ENCODE measurements around the gene RELN. TPM values are rescaled to one million over a fixed set of nuclear protein-coding genes. Genes with fewer than 3 reads are reported as not detected.
A peak's percentile ranks its signal among the peaks of the same experiment; 100 is the strongest.

Gene RELN
- total RNA-seq, 1 experiment from 2014 or later, result 8.0 TPM

DNA sequence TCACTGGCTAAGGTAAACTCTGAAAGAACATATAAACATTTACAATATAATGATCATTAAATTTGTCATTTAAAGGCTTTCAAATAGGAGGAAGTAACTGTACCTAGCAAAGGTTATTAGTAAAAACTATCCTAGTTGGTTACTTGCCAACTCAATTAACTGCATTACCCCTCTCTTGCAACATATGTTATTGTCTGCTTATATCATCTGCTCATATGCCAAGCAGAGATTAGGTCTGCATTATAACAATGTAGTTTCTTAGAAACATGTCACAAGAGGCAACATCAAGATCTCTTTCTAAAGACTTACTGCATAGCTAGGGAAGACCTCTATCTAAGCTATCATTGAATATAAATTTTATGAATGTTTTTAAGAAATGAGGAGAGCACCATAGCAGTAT lies 132.5 kb downstream of the RELN start:
- no peaks in the 10 kb centered on the region; the same call in 1 of the 2 replicates for H3K9me2 ChIP-seq (replicated peaks; ENCODE audit: low read length)
- H4K20me1 ChIP-seq (ENCODE audit: low read length), result no peaks in the 10 kb centered on the region
- no peak overlapping the region for H3K4me2 ChIP-seq (ENCODE audit: low read length)
- ChIA-PET POLR2A (ENCODE audit: unreplicated experiment) (no interaction called here), CTCF (no interaction called here)
- no peaks in the 10 kb centered on the region for H3K79me2 ChIP-seq (ENCODE audit: low read length)
- peaks cover 4% of the 10 kb centered on the region; the same call in 1 of the 2 replicates for H3K4me1 ChIP-seq (ENCODE audit: insufficient read depth, low read length)
- H3K36me3 ChIP-seq (ENCODE audit: low read depth, low read length), result no peaks in the 10 kb centered on the region
- no peaks in the 10 kb centered on the region for H3K27me3 ChIP-seq (ENCODE audit: low read length)
- H3K4me3 ChIP-seq (ENCODE audit: low read length), result no peak overlapping the region
- no peak overlapping the region for H2AFZ ChIP-seq (ENCODE audit: low read length)
- H3K9me3 ChIP-seq (ENCODE audit: low read length), result no peaks in the 10 kb centered on the region
- TF ChIP-seq, protein P1, sequence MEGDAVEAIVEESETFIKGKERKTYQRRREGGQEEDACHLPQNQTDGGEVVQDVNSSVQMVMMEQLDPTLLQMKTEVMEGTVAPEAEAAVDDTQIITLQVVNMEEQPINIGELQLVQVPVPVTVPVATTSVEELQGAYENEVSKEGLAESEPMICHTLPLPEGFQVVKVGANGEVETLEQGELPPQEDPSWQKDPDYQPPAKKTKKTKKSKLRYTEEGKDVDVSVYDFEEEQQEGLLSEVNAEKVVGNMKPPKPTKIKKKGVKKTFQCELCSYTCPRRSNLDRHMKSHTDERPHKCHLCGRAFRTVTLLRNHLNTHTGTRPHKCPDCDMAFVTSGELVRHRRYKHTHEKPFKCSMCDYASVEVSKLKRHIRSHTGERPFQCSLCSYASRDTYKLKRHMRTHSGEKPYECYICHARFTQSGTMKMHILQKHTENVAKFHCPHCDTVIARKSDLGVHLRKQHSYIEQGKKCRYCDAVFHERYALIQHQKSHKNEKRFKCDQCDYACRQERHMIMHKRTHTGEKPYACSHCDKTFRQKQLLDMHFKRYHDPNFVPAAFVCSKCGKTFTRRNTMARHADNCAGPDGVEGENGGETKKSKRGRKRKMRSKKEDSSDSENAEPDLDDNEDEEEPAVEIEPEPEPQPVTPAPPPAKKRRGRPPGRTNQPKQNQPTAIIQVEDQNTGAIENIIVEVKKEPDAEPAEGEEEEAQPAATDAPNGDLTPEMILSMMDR (conservative IDR thresholded peaks at IDR 0.05; ENCODE audit: low read depth, low read length), result no peak
- no peak for TF ChIP-seq EZH2 (IDR thresholded peaks at IDR 0.05; ENCODE audit: low read length, unreplicated experiment)
- no peak for TF ChIP-seq EZH2phosphoT487 (IDR thresholded peaks at IDR 0.05; ENCODE audit: borderline replicate concordance, low read length)
- no peak overlapping the region for H3K27ac ChIP-seq (ENCODE audit: low read length)
- no TSS peak for BruUV-seq (replicated peaks)
- DNase-seq, result no peak
- no peaks in the 10 kb centered on the region for H3F3A ChIP-seq (ENCODE audit: low read length, unreplicated experiment)
- H3K9ac ChIP-seq (ENCODE audit: low read length), result no peak overlapping the region
- no peak for ATAC-seq
- intact Hi-C loops (cut with micrococcal nuclease), result no loop called here

DNA sequence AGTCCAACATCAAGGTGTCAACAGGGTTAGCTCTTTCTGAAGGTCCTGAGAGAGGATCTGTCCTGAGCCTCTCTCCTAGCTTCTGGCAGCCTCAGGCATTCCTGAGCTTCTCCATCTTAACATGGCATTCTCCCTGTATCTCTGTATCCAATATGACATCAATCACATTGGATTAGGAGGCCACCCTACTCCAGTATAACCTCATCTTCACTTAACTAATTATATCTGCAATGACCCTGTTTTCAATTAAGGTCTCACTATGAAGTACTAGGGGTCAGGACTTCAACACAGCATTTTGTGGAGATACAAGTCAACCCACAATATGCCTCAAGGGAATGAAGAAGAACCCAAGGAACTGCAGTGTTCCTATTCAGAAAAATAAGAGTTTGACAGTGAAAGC lies 133.8 kb downstream of the RELN start:
- Histone ChIP-seq H3K9me3 (ENCODE audit: low read length) (no peaks in the 10 kb centered on the region), H3K27ac (ENCODE audit: low read length) (no peak overlapping the region), H3K9ac (ENCODE audit: low read length) (no peak overlapping the region), H3K4me1 (ENCODE audit: insufficient read depth, low read length) (peaks cover 4% of the 10 kb centered on the region; the same call in 1 of the 2 replicates), H3K4me2 (ENCODE audit: low read length) (no peak overlapping the region), H3K27me3 (ENCODE audit: low read length) (no peaks in the 10 kb centered on the region), H3F3A (ENCODE audit: low read length, unreplicated experiment) (no peaks in the 10 kb centered on the region), H3K9me2 (replicated peaks; ENCODE audit: low read length) (no peaks in the 10 kb centered on the region; the same call in 1 of the 2 replicates), H4K20me1 (ENCODE audit: low read length) (no peaks in the 10 kb centered on the region), H3K36me3 (ENCODE audit: low read depth, low read length) (no peaks in the 10 kb centered on the region), H2AFZ (ENCODE audit: low read length) (no peak overlapping the region), H3K79me2 (ENCODE audit: low read length) (no peaks in the 10 kb centered on the region), H3K4me3 (ENCODE audit: low read length) (no peak overlapping the region)
- no TSS peak for BruUV-seq (replicated peaks)
- ATAC-seq (no peak), DNase-seq (no peak)
- intact Hi-C loops (cut with micrococcal nuclease), result no loop called here
- TF ChIP-seq EZH2phosphoT487 (IDR thresholded peaks at IDR 0.05; ENCODE audit: borderline replicate concordance, low read length), result no peak
- TF ChIP-seq, protein P1 (conservative IDR thresholded peaks at IDR 0.05; ENCODE audit: low read depth, low read length), result no peak
- TF ChIP-seq EZH2 (IDR thresholded peaks at IDR 0.05; ENCODE audit: low read length, unreplicated experiment), result no peak
- POLR2A ChIA-PET (ENCODE audit: unreplicated experiment), result no interaction called here
- CTCF ChIA-PET, result no interaction called here

DNA sequence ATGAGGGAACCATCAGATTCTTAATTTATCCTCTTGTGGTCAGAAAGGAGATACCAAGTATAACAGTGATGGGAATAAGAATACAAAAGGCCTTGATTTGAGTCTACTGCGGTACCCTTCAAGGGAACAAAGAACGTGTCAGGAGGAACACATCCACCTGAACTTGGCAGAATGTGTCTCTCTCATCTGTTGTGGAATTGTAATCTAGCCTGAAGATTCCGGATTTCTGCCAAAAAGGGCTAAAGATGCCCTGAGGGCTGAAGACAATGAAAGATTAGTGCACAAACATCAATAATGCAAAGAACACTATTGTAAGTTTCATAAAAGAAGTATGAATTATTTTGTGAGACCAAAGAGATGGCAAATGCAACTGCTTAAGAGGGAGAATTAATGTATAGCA lies 134.8 kb downstream of the RELN start:
- Histone ChIP-seq H3F3A (ENCODE audit: low read length, unreplicated experiment) (no peaks in the 10 kb centered on the region), H3K36me3 (ENCODE audit: low read depth, low read length) (no peaks in the 10 kb centered on the region), H4K20me1 (ENCODE audit: low read length) (no peaks in the 10 kb centered on the region), H3K4me2 (ENCODE audit: low read length) (peak overlapping the region; percentile 26; the same call in 1 of the 2 replicates), H3K79me2 (ENCODE audit: low read length) (no peaks in the 10 kb centered on the region), H3K9me3 (ENCODE audit: low read length) (no peaks in the 10 kb centered on the region), H3K9ac (ENCODE audit: low read length) (no peak overlapping the region), H3K27ac (ENCODE audit: low read length) (no peak overlapping the region), H3K9me2 (replicated peaks; ENCODE audit: low read length) (no peaks in the 10 kb centered on the region; the same call in 1 of the 2 replicates), H3K27me3 (ENCODE audit: low read length) (no peaks in the 10 kb centered on the region), H2AFZ (ENCODE audit: low read length) (no peak overlapping the region), H3K4me3 (ENCODE audit: low read length) (no peak overlapping the region), H3K4me1 (ENCODE audit: insufficient read depth, low read length) (peaks cover 4% of the 10 kb centered on the region; the same call in 1 of the 2 replicates)
- POLR2A ChIA-PET (ENCODE audit: unreplicated experiment), result no interaction called here
- TF ChIP-seq, protein P1 (conservative IDR thresholded peaks at IDR 0.05; ENCODE audit: low read depth, low read length), result no peak
- TF ChIP-seq EZH2 (IDR thresholded peaks at IDR 0.05; ENCODE audit: low read length, unreplicated experiment) (no peak), EZH2phosphoT487 (IDR thresholded peaks at IDR 0.05; ENCODE audit: borderline replicate concordance, low read length) (no peak)
- CTCF ChIA-PET, result no interaction called here
- ATAC-seq (no peak), DNase-seq (no peak)
- BruUV-seq (replicated peaks), result no TSS peak
- intact Hi-C loops (cut with micrococcal nuclease), result no loop called here
